H1 (cell line): ENCODE data around the gene UBAP2L. TPM values are rescaled to one million over a fixed set of nuclear protein-coding genes. Genes with fewer than 3 reads are reported as not detected.

Experiments used
- CTBP2 ChIP-seq: IDR thresholded peaks from 2 replicates; pipeline ENCODE4 v1.7.0; 2011; ENCODE audit warnings: borderline replicate concordance, mild to moderate bottlenecking, moderate library complexity, mixed read lengths, low read length; ENCODE audit not compliant: insufficient read depth, insufficient read length
- TEAD4 ChIP-seq: IDR thresholded peaks from 2 replicates; pipeline ENCODE4 v1.6.1; 2012; ENCODE audit warnings: low read depth, low read length, inconsistent platforms, mixed read lengths
- polyA plus RNA-seq, 7 experiments: library from polyadenylated mRNA; depleted of rRNA in 3 of 7; stranded (reverse) in 5 of 7; unstranded in 2 of 7; fragments of >200 nt in 5 of 7; fragments of 200-250 nt in 2 of 7; gene quantifications; 1 replicate in 5 of 7; 2 replicates in 1 of 7; 4 replicates in 1 of 7; pipeline versions ENCODE4 v1.2.1 to v1.2.3, GENCODE V29; 2011 to 2013; ENCODE audit warnings: missing spikeins in 2 of 7, mixed read lengths in 2 of 7
- total RNA-seq: library from RNA; stranded (reverse); fragmentation: NEBNext Ultra II Directional; extraction: Animal tissue kit (Norgen Biotek cat#: 25700); gene quantifications from 2 replicates; pipeline ENCODE4 v1.2.1, GENCODE V29; 2021

The UBAP2L gene
- total and polyA plus RNA-seq, 2 of the 8 experiments (the other 6 are each of a cell fraction or from before 2014, with no cell fraction given), result 254 to 349 TPM

DNA sequence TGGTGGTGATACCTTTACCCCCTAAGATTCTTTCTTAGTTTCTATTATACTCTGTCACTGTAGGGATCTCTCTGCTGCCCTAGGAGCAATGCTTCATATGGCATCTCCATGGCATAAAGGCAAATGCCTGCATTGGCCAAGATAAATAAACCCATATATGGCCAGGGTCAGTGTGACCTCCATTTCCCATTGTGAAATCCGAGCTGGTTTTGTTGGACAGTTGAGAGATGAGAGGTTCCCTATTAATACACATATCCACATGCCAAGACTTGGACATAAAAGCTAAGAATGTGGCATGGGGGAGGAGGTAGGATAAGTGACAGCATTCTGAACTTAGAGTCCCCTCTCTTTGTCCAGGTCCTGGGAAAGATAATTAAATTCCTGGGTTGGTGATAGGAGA lies 30.2 kb upstream of the UBAP2L start (continued):
- TF ChIP-seq TEAD4 (no peak), CTBP2 (no peak)
- TF ChIP-seq, all 59 proteins: peak for 0
